ENCODE data around the gene PTPN14.

PTPN14 gene

GRCh38 chr1:214548988-214549387 lies 2.4 kb downstream of the PTPN14 start:
- Histone ChIP-seq H3K4me3 (ENCODE audit: low read length) (peak overlapping the region; percentile 98), H3K9me3 (ENCODE audit: insufficient read depth, low read depth, low read length) (no peaks in the 10 kb centered on the region), H3K27ac (ENCODE audit: low read depth, low read length) (no peak overlapping the region), H3K27me3 (ENCODE audit: insufficient read depth, low read length) (no peaks in the 10 kb centered on the region), H3K9ac (ENCODE audit: low read depth, low read length) (no peak overlapping the region), H3K36me3 (ENCODE audit: insufficient read depth, low read length) (no peaks in the 10 kb centered on the region), H3K4me1 (ENCODE audit: insufficient read depth, low read length) (peaks cover 48% of the 10 kb centered on the region)
- WGBS = 63% methylated on average over 2 of the region's 2 CpGs

GRCh38 chr1:214548271-214548670 lies 3.1 kb downstream of the PTPN14 start:
- Histone ChIP-seq H3K4me3 (ENCODE audit: low read length) (peak overlapping the region; percentile 98; the same call in 1 of the 2 replicates), H3K27me3 (ENCODE audit: insufficient read depth, low read length) (no peaks in the 10 kb centered on the region), H3K4me1 (ENCODE audit: insufficient read depth, low read length) (peaks cover 44% of the 10 kb centered on the region), H3K27ac (ENCODE audit: low read depth, low read length) (no peak overlapping the region), H3K9me3 (ENCODE audit: insufficient read depth, low read depth, low read length) (no peaks in the 10 kb centered on the region), H3K36me3 (ENCODE audit: insufficient read depth, low read length) (no peaks in the 10 kb centered on the region), H3K9ac (ENCODE audit: low read depth, low read length) (no peak overlapping the region)
- WGBS = 92% methylated on average over 4 of the region's 4 CpGs

- H3K9me3 ChIP-seq (ENCODE audit: insufficient read depth, low read depth, low read length) = no peaks in the 10 kb centered on the region
- H3K9ac ChIP-seq (ENCODE audit: low read depth, low read length) = no peak overlapping the region
- H3K4me3 ChIP-seq (ENCODE audit: low read length) = no peak overlapping the region; the same call in 1 of the 2 replicates
- H3K27ac ChIP-seq (ENCODE audit: low read depth, low read length) = no peak overlapping the region
- H3K36me3 ChIP-seq (ENCODE audit: insufficient read depth, low read length) = no peaks in the 10 kb centered on the region
- peaks cover 39% of the 10 kb centered on the region for H3K4me1 ChIP-seq (ENCODE audit: insufficient read depth, low read length)
- no peaks in the 10 kb centered on the region for H3K27me3 ChIP-seq (ENCODE audit: insufficient read depth, low read length)
Measured at GRCh38 chr1:214547747-214548146, 3.7 kb downstream of the PTPN14 start.

DNA sequence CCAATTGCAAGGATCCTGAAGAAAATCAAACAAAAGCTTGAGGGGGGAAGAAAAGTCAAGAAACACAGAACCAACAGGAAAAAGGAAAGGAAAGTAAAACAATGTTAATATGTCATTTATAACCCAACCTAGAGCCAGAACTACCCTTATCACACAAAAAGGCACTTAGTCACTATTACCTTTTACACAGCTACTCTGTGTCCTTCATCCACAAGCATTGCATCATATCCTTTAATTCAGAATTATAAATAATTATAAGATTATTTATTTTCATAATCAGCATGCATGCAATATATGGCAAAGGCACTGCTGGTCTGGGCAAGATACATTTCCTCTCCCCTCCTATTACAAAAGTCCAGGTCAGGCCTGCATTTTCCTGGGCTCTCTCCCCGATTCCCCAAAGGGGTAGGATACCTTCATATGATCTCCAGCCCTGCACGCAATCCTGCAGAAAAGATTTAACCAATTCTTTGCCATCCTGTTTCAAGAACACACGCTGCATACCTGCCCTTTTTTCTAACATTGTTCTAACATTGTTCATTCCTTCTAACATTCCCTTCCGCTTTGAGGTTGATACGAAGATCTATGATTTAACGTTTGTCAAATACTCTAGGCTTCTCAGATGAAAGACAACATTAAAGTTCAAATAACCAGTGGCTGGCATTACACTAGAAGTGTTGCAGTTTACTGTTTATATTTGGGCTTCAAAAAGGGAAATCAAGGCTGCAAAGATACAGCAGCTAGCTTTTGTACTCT lies 4.3 kb downstream of the PTPN14 start:
- Histone ChIP-seq H3K27me3 (ENCODE audit: insufficient read depth, low read length) (no peaks in the 10 kb centered on the region), H3K9me3 (ENCODE audit: insufficient read depth, low read depth, low read length) (no peaks in the 10 kb centered on the region), H3K9ac (ENCODE audit: low read depth, low read length) (no peak overlapping the region), H3K4me3 (ENCODE audit: low read length) (no peak overlapping the region), H3K27ac (ENCODE audit: low read depth, low read length) (no peak overlapping the region), H3K36me3 (ENCODE audit: insufficient read depth, low read length) (no peaks in the 10 kb centered on the region), H3K4me1 (ENCODE audit: insufficient read depth, low read length) (peaks cover 35% of the 10 kb centered on the region)
- WGBS = 88% methylated on average over 6 of the region's 6 CpGs

DNA sequence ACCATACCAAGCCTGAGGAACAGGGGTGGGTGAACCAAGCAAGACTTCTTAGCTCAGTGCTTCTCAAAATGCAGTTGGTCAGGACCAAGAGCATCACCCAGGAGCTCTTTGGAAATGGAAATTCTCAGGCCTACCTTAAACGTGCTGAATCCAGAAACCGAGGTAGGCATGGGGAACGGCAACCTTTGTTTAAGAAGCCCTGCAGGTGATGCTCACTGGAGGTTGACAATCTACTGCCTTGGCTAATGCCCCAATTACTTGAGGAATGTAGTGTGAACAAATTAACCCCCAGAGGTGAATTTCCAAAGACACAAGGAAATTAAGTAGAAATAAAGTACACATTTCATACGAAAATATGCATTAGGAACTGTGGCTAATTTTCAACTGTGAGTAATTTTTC lies 5.3 kb downstream of the PTPN14 start:
- no peaks in the 10 kb centered on the region for H3K9me3 ChIP-seq (ENCODE audit: insufficient read depth, low read depth, low read length)
- H3K4me1 ChIP-seq (ENCODE audit: insufficient read depth, low read length) = peaks cover 38% of the 10 kb centered on the region
- H3K27ac ChIP-seq (ENCODE audit: low read depth, low read length) = no peak overlapping the region
- no peak overlapping the region for H3K4me3 ChIP-seq (ENCODE audit: low read length)
- no peaks in the 10 kb centered on the region for H3K27me3 ChIP-seq (ENCODE audit: insufficient read depth, low read length)
- no peak overlapping the region for H3K9ac ChIP-seq (ENCODE audit: low read depth, low read length)
- 86% methylated on average over 4 of the region's 4 CpGs for WGBS
- H3K36me3 ChIP-seq (ENCODE audit: insufficient read depth, low read length) = no peaks in the 10 kb centered on the region

GRCh38 chr1:214545293-214545692 lies 6.1 kb downstream of the PTPN14 start:
- no peak overlapping the region for H3K4me3 ChIP-seq (ENCODE audit: low read length)
- peaks cover 46% of the 10 kb centered on the region for H3K4me1 ChIP-seq (ENCODE audit: insufficient read depth, low read length)
- no peaks in the 10 kb centered on the region for H3K27me3 ChIP-seq (ENCODE audit: insufficient read depth, low read length)
- H3K36me3 ChIP-seq (ENCODE audit: insufficient read depth, low read length) = no peaks in the 10 kb centered on the region
- H3K27ac ChIP-seq (ENCODE audit: low read depth, low read length) = no peak overlapping the region
- WGBS = 88% methylated on average over 2 of the region's 2 CpGs
- no peak overlapping the region for H3K9ac ChIP-seq (ENCODE audit: low read depth, low read length)
- no peaks in the 10 kb centered on the region for H3K9me3 ChIP-seq (ENCODE audit: insufficient read depth, low read depth, low read length)

- H3K4me1 ChIP-seq (ENCODE audit: insufficient read depth, low read length) = peaks cover 47% of the 10 kb centered on the region
- no peak overlapping the region for H3K9ac ChIP-seq (ENCODE audit: low read depth, low read length)
- H3K27ac ChIP-seq (ENCODE audit: low read depth, low read length) = no peak overlapping the region
- H3K36me3 ChIP-seq (ENCODE audit: insufficient read depth, low read length) = no peaks in the 10 kb centered on the region
- H3K27me3 ChIP-seq (ENCODE audit: insufficient read depth, low read length) = no peaks in the 10 kb centered on the region
- no peaks in the 10 kb centered on the region for H3K9me3 ChIP-seq (ENCODE audit: insufficient read depth, low read depth, low read length)
- WGBS = 91% methylated on average over 1 of the region's 1 CpG
- H3K4me3 ChIP-seq (ENCODE audit: low read length) = no peak overlapping the region
Measured at GRCh38 chr1:214544791-214545190, 6.6 kb downstream of the PTPN14 start.

DNA sequence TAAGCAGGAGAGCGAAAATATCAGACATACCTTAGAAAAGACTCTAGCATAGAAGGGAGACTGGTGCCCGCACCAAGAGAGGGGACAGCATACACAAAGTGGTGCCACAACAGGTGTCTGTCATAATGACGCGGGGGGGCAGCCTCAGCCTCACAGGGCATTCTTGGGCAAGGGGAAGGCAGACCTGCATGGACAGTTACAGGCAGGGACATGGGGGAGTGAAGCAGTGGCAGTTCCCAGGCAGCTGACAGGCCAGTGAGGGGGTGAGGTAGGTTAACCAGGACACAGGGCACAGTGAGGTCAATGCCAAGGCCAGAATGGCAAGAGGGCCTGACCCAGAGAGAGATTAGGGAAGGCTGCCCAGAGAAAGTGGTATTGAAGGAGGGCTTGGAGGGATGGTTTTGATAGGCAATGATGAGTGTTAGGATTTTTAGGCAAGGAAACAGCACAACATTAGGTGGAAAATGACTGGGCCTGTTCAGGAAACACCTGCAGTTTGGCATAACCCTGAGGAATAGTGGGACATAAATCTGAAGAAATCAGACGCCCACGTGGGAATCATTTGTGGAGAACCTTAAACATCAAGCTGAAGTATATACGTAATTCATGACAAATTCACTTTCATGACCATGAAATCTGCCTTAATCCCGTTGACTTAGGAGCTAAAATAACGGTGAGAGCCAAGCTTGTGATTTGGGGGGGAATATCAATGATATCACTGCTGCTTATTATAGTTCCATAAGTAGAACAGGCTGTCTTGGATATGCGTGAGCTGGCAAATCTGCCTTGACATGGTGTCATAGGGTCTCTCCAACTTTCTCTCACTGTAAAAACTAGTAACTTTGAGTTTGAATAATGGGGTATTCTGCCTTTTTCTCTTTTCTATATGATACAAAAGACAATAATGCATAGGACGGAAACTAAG lies 8.9 kb downstream of the PTPN14 start:
- WGBS = 91% methylated on average over 11 of the region's 11 CpGs
- no peak overlapping the region for H3K4me3 ChIP-seq (ENCODE audit: low read length)
- no peaks in the 10 kb centered on the region for H3K9me3 ChIP-seq (ENCODE audit: insufficient read depth, low read depth, low read length)
- H3K9ac ChIP-seq (ENCODE audit: low read depth, low read length) = no peak overlapping the region
- no peak overlapping the region for H3K27ac ChIP-seq (ENCODE audit: low read depth, low read length)
- peaks cover 46% of the 10 kb centered on the region for H3K4me1 ChIP-seq (ENCODE audit: insufficient read depth, low read length)
- no peaks in the 10 kb centered on the region for H3K27me3 ChIP-seq (ENCODE audit: insufficient read depth, low read length)
- H3K36me3 ChIP-seq (ENCODE audit: insufficient read depth, low read length) = no peaks in the 10 kb centered on the region

GRCh38 chr1:214541693-214542092 lies 9.7 kb downstream of the PTPN14 start:
- no peak overlapping the region for H3K9ac ChIP-seq (ENCODE audit: low read depth, low read length)
- H3K4me1 ChIP-seq (ENCODE audit: insufficient read depth, low read length) = peaks cover 38% of the 10 kb centered on the region
- WGBS = 86% methylated on average over 2 of the region's 2 CpGs
- H3K36me3 ChIP-seq (ENCODE audit: insufficient read depth, low read length) = no peaks in the 10 kb centered on the region
- no peaks in the 10 kb centered on the region for H3K27me3 ChIP-seq (ENCODE audit: insufficient read depth, low read length)
- no peak overlapping the region for H3K27ac ChIP-seq (ENCODE audit: low read depth, low read length)
- H3K4me3 ChIP-seq (ENCODE audit: low read length) = no peak overlapping the region
- H3K9me3 ChIP-seq (ENCODE audit: insufficient read depth, low read depth, low read length) = no peaks in the 10 kb centered on the region

DNA sequence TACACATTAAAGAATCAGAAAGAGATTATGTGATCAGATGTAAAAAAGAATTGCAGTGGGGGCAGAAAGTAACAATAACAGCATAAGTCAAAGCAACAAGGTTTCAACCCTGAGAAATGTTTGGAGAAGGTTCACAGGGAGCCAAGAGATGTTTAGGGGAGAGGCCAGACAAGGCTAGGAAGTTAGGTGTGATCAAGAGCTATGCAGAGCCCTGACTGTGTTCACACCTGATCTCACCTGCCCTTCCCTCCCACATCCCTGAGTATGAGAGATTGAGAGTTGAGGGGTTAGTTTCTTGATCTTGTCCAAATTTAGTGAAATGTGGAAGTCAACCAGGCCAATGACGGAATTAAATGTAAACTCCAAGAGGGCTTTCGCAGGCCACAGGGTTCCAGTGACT lies 10.2 kb downstream of the PTPN14 start:
- no peaks in the 10 kb centered on the region for H3K27me3 ChIP-seq (ENCODE audit: insufficient read depth, low read length)
- 91% methylated on average over 2 of the region's 2 CpGs for WGBS

GRCh38 chr1:214540324-214540723 lies 11.1 kb downstream of the PTPN14 start:
- H3K27me3 ChIP-seq (ENCODE audit: insufficient read depth, low read length) = no peaks in the 10 kb centered on the region
- no peaks in the 10 kb centered on the region for H3K36me3 ChIP-seq (ENCODE audit: insufficient read depth, low read length)
- no peaks in the 10 kb centered on the region for H3K9me3 ChIP-seq (ENCODE audit: insufficient read depth, low read depth, low read length)
- H3K9ac ChIP-seq (ENCODE audit: low read depth, low read length) = no peak overlapping the region
- WGBS = 85% methylated on average over 2 of the region's 5 CpGs
- H3K4me1 ChIP-seq (ENCODE audit: insufficient read depth, low read length) = peaks cover 29% of the 10 kb centered on the region
- no peak overlapping the region for H3K27ac ChIP-seq (ENCODE audit: low read depth, low read length)
- no peak overlapping the region for H3K4me3 ChIP-seq (ENCODE audit: low read length)

More for the DNA sequence above, 10.2 kb downstream of the PTPN14 start:
- Histone ChIP-seq H3K9ac (ENCODE audit: low read depth, low read length) (no peak overlapping the region), H3K36me3 (ENCODE audit: insufficient read depth, low read length) (no peaks in the 10 kb centered on the region), H3K4me1 (ENCODE audit: insufficient read depth, low read length) (peaks cover 33% of the 10 kb centered on the region), H3K27ac (ENCODE audit: low read depth, low read length) (no peak overlapping the region), H3K4me3 (ENCODE audit: low read length) (no peak overlapping the region), H3K9me3 (ENCODE audit: insufficient read depth, low read depth, low read length) (no peaks in the 10 kb centered on the region)
